B cell (primary cell): ENCODE data around the gene MYLK2. TPM values are rescaled to one million over a fixed set of nuclear protein-coding genes. Genes with fewer than 3 reads are reported as not detected.

Source experiments
- ATAC-seq: fragments of 200-7000 bp; cut with Tn5 transposase; one replicate; pipeline ENCODE4 v1.10.0; 2021; ENCODE audit warnings: low read depth, mild to moderate bottlenecking, moderate number of reproducible peaks, moderate library complexity
- CTCF ChIA-PET: fragments of 350-600 bp; sonication (Branson Sonifier 250); formaldehyde crosslinking; loops from one replicate; lab custom pipeline; 2021; ENCODE audit warnings: antibody characterized with exemption, inconsistent platforms; lab: Charles Lee
- POLR2A ChIA-PET: fragments of 350-600 bp; sonication (Branson Sonifier 250); formaldehyde crosslinking; loops from one replicate; lab custom pipeline; 2021; ENCODE audit warnings: antibody characterized with exemption; lab: Charles Lee
- DNase-seq: peaks from one replicate; pipeline ENCODE4 v3.0.0; 2013
- H2AFZ ChIP-seq: 2 replicates; pipeline ENCODE4 v1.6.1; 2012; ENCODE audit warnings: mild to moderate bottlenecking, low read depth, low read length; ENCODE audit not compliant: insufficient read depth, poor library complexity, severe bottlenecking
- H3K27ac ChIP-seq, 2 donors: 1 replicate in 1 of 2; 2 replicates in 1 of 2; pipeline ENCODE4 v1.5.1; 2012 to 2013; ENCODE audit warnings: low read length in 2 of 2, mild to moderate bottlenecking in 2 of 2, moderate library complexity in 1 of 2
- H3K27me3 ChIP-seq, 4 experiments: fragments of 200-600 bp in 1 of 4; sonication (generic) in 1 of 4; replicated peaks in 1 of 4; 1 replicate in 2 of 4; 2 replicates in 2 of 4; pipeline versions ENCODE4 v1.6.1 to v1.7.0; 2013 to 2016; ENCODE audit warnings: low read length in 3 of 4, mild to moderate bottlenecking in 2 of 4, mixed read lengths in 1 of 4, moderate library complexity in 1 of 4; ENCODE audit not compliant: insufficient read depth in 4 of 4, control insufficient read depth in 3 of 4; ENCODE audit errors: control extremely low read depth in 1 of 4
- H3K36me3 ChIP-seq, 2 experiments: replicated peaks in 1 of 2; 1 replicate in 1 of 2; 2 replicates in 1 of 2; pipeline versions ENCODE4 v1.6.1 to v1.7.1; 2013; ENCODE audit warnings: low read length in 1 of 2; ENCODE audit not compliant: insufficient read depth in 2 of 2, control insufficient read depth in 1 of 2; ENCODE audit errors: control extremely low read depth in 1 of 2, extremely low read depth in 1 of 2
- H3K4me1 ChIP-seq, 2 donors: fragments of 200-600 bp in 1 of 2; sonication (generic) in 1 of 2; 1 replicate in 1 of 2; 2 replicates in 1 of 2; pipeline versions ENCODE4 v1.5.1 to v1.6.1; 2013 to 2017; ENCODE audit warnings: low read length in 2 of 2; ENCODE audit not compliant: control insufficient read depth in 2 of 2, insufficient read depth in 2 of 2
- H3K4me2 ChIP-seq: replicated peaks from 2 replicates; pipeline ENCODE3; 2012; ENCODE audit warnings: mild to moderate bottlenecking, low read depth, low read length; ENCODE audit not compliant: poor library complexity, severe bottlenecking
- H3K4me3 ChIP-seq, 5 experiments: fragments of 200-600 bp in 1 of 5; sonication (generic) in 1 of 5; 1 replicate in 3 of 5; 2 replicates in 2 of 5; pipeline versions ENCODE4 v1.5.1 to v1.7.0; 2011 to 2016; ENCODE audit warnings: low read length in 4 of 5, mild to moderate bottlenecking in 4 of 5, low read depth in 2 of 5, control low read depth in 1 of 5, moderate library complexity in 1 of 5; ENCODE audit not compliant: insufficient read depth in 1 of 5; ENCODE audit errors: control extremely low read depth in 1 of 5, extremely low read depth in 1 of 5
- H3K79me2 ChIP-seq: fragments of 200-600 bp; sonication (generic); one replicate; pipeline ENCODE4 v1.6.0; 2016; ENCODE audit warnings: low read length; ENCODE audit not compliant: control insufficient read depth, insufficient read depth
- H3K9ac ChIP-seq: fragments of 200-600 bp; sonication (generic); 2 replicates; pipeline ENCODE4 v1.6.1; 2017; ENCODE audit warnings: mild to moderate bottlenecking, low read length, moderate library complexity
- H3K9me3 ChIP-seq, 3 donors: one replicate each; pipeline versions ENCODE4 v1.6.1 to v1.7.1; 2013; ENCODE audit warnings: low read length in 2 of 3; ENCODE audit not compliant: control insufficient read depth in 2 of 3, insufficient read depth in 1 of 3; ENCODE audit errors: control extremely low read depth in 1 of 3
- H4K20me1 ChIP-seq: 2 replicates; pipeline ENCODE4 v1.6.0; 2012; ENCODE audit warnings: mild to moderate bottlenecking, low read length; ENCODE audit not compliant: insufficient read depth, control insufficient read depth, poor library complexity, severe bottlenecking
- H3K27ac Mint-ChIP-seq: one replicate; pipeline ENCODE4 v1.8.0; 2021; ENCODE audit warnings: mixed read lengths
- H3K27me3 Mint-ChIP-seq: one replicate; pipeline ENCODE4 v1.8.0; 2021; ENCODE audit warnings: mixed read lengths
- H3K4me1 Mint-ChIP-seq: one replicate; pipeline ENCODE4 v1.8.0; 2021; ENCODE audit warnings: mixed read lengths
- H3K4me3 Mint-ChIP-seq: one replicate; pipeline ENCODE4 v1.8.0; 2021; ENCODE audit warnings: mixed read lengths
- H3K9me3 Mint-ChIP-seq: one replicate; pipeline ENCODE4 v1.8.0; 2022; ENCODE audit warnings: mixed read lengths; ENCODE audit not compliant: insufficient read depth
- EZH2 ChIP-seq: IDR thresholded peaks from 2 replicates; pipeline ENCODE4 v1.6.1; 2012; ENCODE audit warnings: borderline replicate concordance, low read depth, mild to moderate bottlenecking, moderate library complexity, low read length; ENCODE audit not compliant: insufficient read depth, poor library complexity, severe bottlenecking
- WGBS: methylation state at CpG from one replicate; pipeline ENCODE4 v1.1.5; 2013; ENCODE audit warnings: missing lambda C conversion rate; ENCODE audit not compliant: insufficient coverage; 5-methylcytosine and 5-hydroxymethylcytosine counted together
- intact Hi-C: fragments of 100-400 bp; cut with micrococcal nuclease; formaldehyde crosslinking; loops from one replicate; pipeline ENCODE4 v1.10.0; 2022
- polyA minus RNA-seq: library from RNA; depleted of rRNA, polyadenylated mRNA; stranded (reverse); fragments of >200 nt; gene quantifications from 2 replicates; pipeline ENCODE4 v1.2.3, GENCODE V29; 2012
- polyA plus RNA-seq: library from polyadenylated mRNA; depleted of rRNA; stranded (reverse); fragments of >200 nt; gene quantifications from 2 replicates; pipeline ENCODE4 v1.2.3, GENCODE V29; 2012
- total RNA-seq, 2 donors: library from RNA; stranded (reverse); fragments of 120-200 nt in 1 of 2; gene quantifications; 1 replicate in 1 of 2; 2 replicates in 1 of 2; pipeline versions ENCODE4 v1.2.3 to v1.2.4, GENCODE V29; 2013 to 2022
- TF ChIP-seq, protein P1 (sequence below): fragments of 200-600 bp; IDR thresholded peaks from one replicate; pipeline ENCODE4 v1.8.0; 2022; ENCODE audit warnings: antibody characterized with exemption, mild to moderate bottlenecking

MYLK2 gene
- total RNA-seq (not detected in 2 replicates), polyA plus RNA-seq (not detected in 2 replicates), polyA minus RNA-seq (not detected in 2 replicates)
- 0.96 TPM for total RNA-seq (2013)

DNA sequence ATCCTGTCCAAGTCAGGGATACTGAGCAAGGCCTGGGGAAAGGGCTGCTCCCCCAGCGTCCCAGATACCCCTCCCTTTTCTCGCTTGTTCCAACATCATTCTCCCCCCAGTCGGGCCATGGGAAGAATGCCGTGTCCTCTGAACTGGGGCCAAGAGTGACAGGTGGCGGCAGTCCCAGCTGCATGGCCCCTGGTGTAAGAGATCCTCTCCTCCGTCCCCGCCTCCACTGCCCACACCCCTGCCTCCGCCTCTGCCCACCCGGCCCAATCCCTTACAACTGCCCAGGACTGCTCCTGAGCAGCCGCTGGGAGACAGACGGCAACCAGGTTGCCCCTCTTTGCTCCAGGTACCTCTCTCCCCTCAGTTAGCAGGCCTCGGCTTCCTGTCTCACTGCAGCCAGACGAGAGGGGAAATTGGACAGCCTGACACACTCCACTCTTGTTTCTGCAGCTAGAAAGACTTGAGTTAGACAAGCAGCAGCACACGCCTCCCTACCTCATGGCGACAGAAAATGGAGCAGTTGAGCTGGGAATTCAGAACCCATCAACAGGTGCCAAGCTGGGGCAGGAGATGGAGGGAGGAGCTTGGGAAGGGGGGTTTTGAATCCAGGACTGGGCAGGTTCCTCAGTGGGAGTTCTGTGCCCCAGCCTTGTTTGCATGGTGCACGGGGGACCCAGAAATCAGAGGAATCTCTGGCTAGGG, at the start of gene MYLK2:
MYLK2 (plus strand) TSS at position 274 of the 702 bp plus-strand sequence; CDS start at position 499, 225 bp downstream.
- H2AFZ ChIP-seq: no peak within 1 kb of the TSS
- H3K36me3 ChIP-seq: no peaks in the 10 kb centered on the region
- no peak within 1 kb of the TSS for H3K27ac ChIP-seq
- ChIA-PET POLR2A (no interaction called here), CTCF (interaction anchor here (4.2 kb wide), 1 partner anchor 28 kb away, joined by 15 read pairs; no protein-coding TSS in a partner anchor)
- TF ChIP-seq, protein P1, sequence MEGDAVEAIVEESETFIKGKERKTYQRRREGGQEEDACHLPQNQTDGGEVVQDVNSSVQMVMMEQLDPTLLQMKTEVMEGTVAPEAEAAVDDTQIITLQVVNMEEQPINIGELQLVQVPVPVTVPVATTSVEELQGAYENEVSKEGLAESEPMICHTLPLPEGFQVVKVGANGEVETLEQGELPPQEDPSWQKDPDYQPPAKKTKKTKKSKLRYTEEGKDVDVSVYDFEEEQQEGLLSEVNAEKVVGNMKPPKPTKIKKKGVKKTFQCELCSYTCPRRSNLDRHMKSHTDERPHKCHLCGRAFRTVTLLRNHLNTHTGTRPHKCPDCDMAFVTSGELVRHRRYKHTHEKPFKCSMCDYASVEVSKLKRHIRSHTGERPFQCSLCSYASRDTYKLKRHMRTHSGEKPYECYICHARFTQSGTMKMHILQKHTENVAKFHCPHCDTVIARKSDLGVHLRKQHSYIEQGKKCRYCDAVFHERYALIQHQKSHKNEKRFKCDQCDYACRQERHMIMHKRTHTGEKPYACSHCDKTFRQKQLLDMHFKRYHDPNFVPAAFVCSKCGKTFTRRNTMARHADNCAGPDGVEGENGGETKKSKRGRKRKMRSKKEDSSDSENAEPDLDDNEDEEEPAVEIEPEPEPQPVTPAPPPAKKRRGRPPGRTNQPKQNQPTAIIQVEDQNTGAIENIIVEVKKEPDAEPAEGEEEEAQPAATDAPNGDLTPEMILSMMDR: no peak
- no peak for TF ChIP-seq EZH2
- no peak within 1 kb of the TSS for H3K9ac ChIP-seq
- intact Hi-C loops: no loop called here
- H3K4me3 ChIP-seq: no peak within 1 kb of the TSS
- H3K4me1 Mint-ChIP-seq: peaks cover 8% of the 10 kb centered on the region
- H3K27me3 Mint-ChIP-seq: peaks cover 8% of the 10 kb centered on the region
- H3K4me3 Mint-ChIP-seq: no peak within 1 kb of the TSS
- peaks cover 0 to 9% (median 0%) of the 10 kb centered on the region in 4 experiments for H3K27me3 ChIP-seq
- WGBS: 94% methylated on average over 16 of the region's 16 CpGs
- H3K4me1 ChIP-seq: peaks cover 6 to 8% of the 10 kb centered on the region in 2 donors
- DNase-seq (no peak), ATAC-seq (no peak)
- no peaks in the 10 kb centered on the region for H3K9me3 ChIP-seq
- no peaks in the 10 kb centered on the region for H3K9me3 Mint-ChIP-seq
- H4K20me1 ChIP-seq: no peaks in the 10 kb centered on the region
- no peak within 1 kb of the TSS for H3K4me2 ChIP-seq
- no peaks in the 10 kb centered on the region for H3K79me2 ChIP-seq
- no peak within 1 kb of the TSS for H3K27ac Mint-ChIP-seq

GRCh38 chr20:31769681-31770080, 49.5 kb upstream of the MYLK2 start:
- H3K27ac ChIP-seq: no peak overlapping the region
- H3K4me3 ChIP-seq: no peak overlapping the region
- H3K9me3 Mint-ChIP-seq: no peaks in the 10 kb centered on the region
- no peak for ATAC-seq
- no peaks in the 10 kb centered on the region for H3K27me3 Mint-ChIP-seq
- H3K4me3 Mint-ChIP-seq: no peak overlapping the region
- TF ChIP-seq EZH2: no peak
- TF ChIP-seq, protein P1: no peak
- no peaks in the 10 kb centered on the region for H3K4me1 Mint-ChIP-seq
- ChIA-PET CTCF (no interaction called here), POLR2A (no interaction called here)
- H3K9ac ChIP-seq: no peak overlapping the region
- DNase-seq: no peak
- H3K79me2 ChIP-seq: no peaks in the 10 kb centered on the region
- no peak overlapping the region for H2AFZ ChIP-seq
- no peak overlapping the region for H3K27ac Mint-ChIP-seq
- no peaks in the 10 kb centered on the region for H3K9me3 ChIP-seq
- H3K36me3 ChIP-seq: no peaks in the 10 kb centered on the region
- no peaks in the 10 kb centered on the region for H4K20me1 ChIP-seq
- WGBS: no CpG with 5 or more reads among the region's 5 CpGs
- H3K27me3 ChIP-seq: no peaks in the 10 kb centered on the region
- no peak overlapping the region for H3K4me2 ChIP-seq
- no peaks in the 10 kb centered on the region for H3K4me1 ChIP-seq
- intact Hi-C loops: no loop called here
